Stimulated activated CD4-positive, alpha-beta T cell treated with anti-CD3 and anti-CD28 coated beads, Interleukin-1b, Interleukin-23, amount 100 ng/mL, for 48 hours (primary cell): Measurements from ENCODE around the gene CLEC4M.
A peak's percentile ranks its signal among the peaks of the same experiment; 100 is the strongest.

Experiments
- DNase-seq: peaks from one replicate; pipeline ENCODE4 v3.0.0-alpha.2; 2020

The CLEC4M gene

GRCh38 chr19:7762719-7763293, at the start of gene CLEC4M:
CLEC4M (plus strand) TSS chr19:7763243; CDS start chr19:7763267, 24 bp downstream.
- no peak for DNase-seq

- DNase-seq: no peak
Observed at GRCh38 chr19:7715671-7716070, 47.4 kb upstream of the CLEC4M start.

- no peak for DNase-seq
Observed at GRCh38 chr19:7716762-7717161, 46.3 kb upstream of the CLEC4M start.

GRCh38 chr19:7718668-7719067, 44.4 kb upstream of the CLEC4M start:
- no peak for DNase-seq

GRCh38 chr19:7720351-7720750, 42.7 kb upstream of the CLEC4M start:
- DNase-seq: no peak

- no peak for DNase-seq
Observed at GRCh38 chr19:7722231-7722651, 40.8 kb upstream of the CLEC4M start.

GRCh38 chr19:7725791-7726190, 37.3 kb upstream of the CLEC4M start:
- DNase-seq: no peak

- no peak for DNase-seq
Observed at GRCh38 chr19:7729211-7729610, 33.8 kb upstream of the CLEC4M start.

GRCh38 chr19:7729831-7730285, 33.2 kb upstream of the CLEC4M start:
- DNase-seq: no peak

GRCh38 chr19:7730286-7731217, 32.5 kb upstream of the CLEC4M start:
- no peak for DNase-seq

- DNase-seq: no peak
Observed at GRCh38 chr19:7731218-7731595, 31.8 kb upstream of the CLEC4M start.

GRCh38 chr19:7731615-7732014, 31.4 kb upstream of the CLEC4M start:
- no peak for DNase-seq

GRCh38 chr19:7732045-7732444, 31.0 kb upstream of the CLEC4M start, which contains the start of gene CLEC4G:
CLEC4G (minus strand) TSS chr19:7732110; CDS start chr19:7732102, 8 bp downstream.
- DNase-seq: no peak

- DNase-seq: no peak
Observed at GRCh38 chr19:7733376-7733775, 29.7 kb upstream of the CLEC4M start.

GRCh38 chr19:7734220-7735203, 28.5 kb upstream of the CLEC4M start:
- DNase-seq: no peak

GRCh38 chr19:7736148-7736547, 26.9 kb upstream of the CLEC4M start:
- DNase-seq: no peak

- DNase-seq: no peak
Observed at GRCh38 chr19:7737215-7737614, 25.8 kb upstream of the CLEC4M start.

- DNase-seq: peak; percentile 76
Observed at GRCh38 chr19:7738023-7738422, 25.0 kb upstream of the CLEC4M start.

GRCh38 chr19:7739211-7739755, 23.8 kb upstream of the CLEC4M start:
- DNase-seq: no peak

- no peak for DNase-seq
Observed at GRCh38 chr19:7739801-7740681, 23.0 kb upstream of the CLEC4M start.

- no peak for DNase-seq
Observed at GRCh38 chr19:7740682-7741054, 22.4 kb upstream of the CLEC4M start.

GRCh38 chr19:7742575-7742974, 20.5 kb upstream of the CLEC4M start:
- no peak for DNase-seq
